ENCODE data around the gene CLDN3.
"Not testable (repeated sequence)": the region's sequence is repeated elsewhere in the genome, so short reads cannot be mapped to it uniquely, and the experiment has no call there.

CLDN3 gene

DNA sequence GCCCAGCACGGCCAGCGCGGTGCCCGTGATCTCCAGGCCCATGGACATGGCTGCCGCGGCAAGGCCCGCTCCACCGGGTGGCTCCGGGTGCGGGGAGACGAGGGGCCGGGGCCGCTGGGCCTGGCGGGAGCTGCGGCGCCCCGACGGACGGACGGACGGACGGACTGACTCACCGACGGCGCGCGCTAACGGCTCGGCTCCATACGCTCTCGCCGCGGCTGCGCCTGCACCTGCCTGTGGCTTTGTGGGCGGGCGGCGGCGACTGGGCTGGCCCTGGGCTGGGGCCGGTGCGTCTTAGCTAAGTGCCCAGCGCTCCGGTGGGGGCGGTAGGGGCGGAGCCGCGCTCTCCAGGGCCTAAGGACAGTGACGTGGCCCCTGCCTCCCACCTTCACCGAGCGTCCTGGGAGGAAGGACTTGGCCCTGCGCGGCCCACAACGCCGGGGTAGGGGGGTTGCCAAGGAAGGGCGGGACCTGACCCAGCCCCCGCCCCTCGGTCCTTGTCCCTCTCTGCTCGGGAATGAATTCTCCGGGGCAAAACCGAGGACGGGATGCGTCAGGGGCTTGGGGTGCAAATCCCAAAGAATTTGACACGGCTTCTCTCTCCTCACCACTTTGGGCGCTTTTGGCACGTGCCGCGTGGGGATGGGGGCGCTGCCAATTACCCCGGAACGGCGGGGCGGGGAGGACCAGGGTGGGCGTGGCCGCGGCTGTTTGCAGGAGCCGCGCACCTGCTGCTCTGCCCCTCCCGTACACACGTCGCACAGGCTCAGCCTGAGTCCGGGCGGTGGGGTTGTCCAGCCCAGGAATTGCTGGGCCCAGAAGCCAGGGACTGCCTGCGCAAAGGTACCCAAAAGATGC, at the start of gene CLDN3:
TSS of gene CLDN3 (minus strand) at position 269 of the 858 bp plus-strand sequence. CDS start at position 48, 221 bp downstream.
- DNase-seq (ENCODE audit: low read depth in 2 of 2): no peak

- no peak for DNase-seq (ENCODE audit: low read depth in 2 of 2)
Observed at GRCh38 chr7:73817121-73817520, 47.1 kb upstream of the CLDN3 start.

- DNase-seq (ENCODE audit: low read depth in 2 of 2): no peak
Observed at GRCh38 chr7:73815436-73815835, 45.4 kb upstream of the CLDN3 start.

- no peak for DNase-seq (ENCODE audit: low read depth in 2 of 2)
Observed at GRCh38 chr7:73812996-73813395, 42.9 kb upstream of the CLDN3 start.

DNA sequence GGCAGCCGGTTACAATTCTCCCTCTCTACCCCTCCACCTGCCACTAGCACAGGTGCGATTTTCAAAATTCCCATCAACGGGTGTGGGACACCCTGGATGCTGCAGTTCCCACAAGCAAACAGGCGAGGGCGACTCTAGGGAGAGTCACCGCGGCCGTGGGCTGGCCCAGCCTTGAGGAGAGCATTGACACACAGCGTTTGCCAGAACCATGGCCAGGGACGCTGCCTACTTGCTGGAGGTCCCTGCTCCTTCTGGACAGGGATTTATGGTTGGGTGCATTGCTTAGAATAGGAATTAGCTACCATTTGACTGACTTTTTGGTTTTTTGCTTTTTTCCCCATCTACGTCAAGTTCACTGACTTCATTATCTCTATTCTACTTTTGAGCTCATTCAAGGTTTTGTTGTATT, 41.7 kb upstream of the CLDN3 start:
- DNase-seq (ENCODE audit: low read depth in 2 of 2): no peak

- DNase-seq (ENCODE audit: low read depth in 2 of 2): no peak
Observed at GRCh38 chr7:73810998-73811360, 40.9 kb upstream of the CLDN3 start.

GRCh38 chr7:73809467-73809951, 39.4 kb upstream of the CLDN3 start:
- DNase-seq (ENCODE audit: low read depth in 2 of 2): no peak

DNA sequence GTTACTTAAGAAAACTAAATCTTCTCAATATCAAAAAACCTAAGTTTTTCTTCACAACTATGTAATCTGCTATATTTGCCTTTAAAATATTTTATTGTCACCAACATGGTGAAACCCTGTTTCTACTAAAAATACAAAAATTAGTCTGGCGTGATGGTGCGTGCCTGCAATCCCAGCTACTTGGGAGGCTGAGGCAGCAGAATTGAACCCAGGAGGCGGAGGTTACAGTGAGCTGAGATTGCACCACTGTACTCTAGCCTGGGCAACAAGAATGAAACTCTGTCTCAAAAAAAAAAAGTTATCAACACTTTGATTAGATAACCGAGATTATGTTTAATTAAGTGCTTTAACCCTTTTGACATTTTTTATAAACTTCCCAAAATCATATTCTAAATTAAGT, 32.4 kb upstream of the CLDN3 start:
- no peak for DNase-seq (ENCODE audit: low read depth in 2 of 2)

DNA sequence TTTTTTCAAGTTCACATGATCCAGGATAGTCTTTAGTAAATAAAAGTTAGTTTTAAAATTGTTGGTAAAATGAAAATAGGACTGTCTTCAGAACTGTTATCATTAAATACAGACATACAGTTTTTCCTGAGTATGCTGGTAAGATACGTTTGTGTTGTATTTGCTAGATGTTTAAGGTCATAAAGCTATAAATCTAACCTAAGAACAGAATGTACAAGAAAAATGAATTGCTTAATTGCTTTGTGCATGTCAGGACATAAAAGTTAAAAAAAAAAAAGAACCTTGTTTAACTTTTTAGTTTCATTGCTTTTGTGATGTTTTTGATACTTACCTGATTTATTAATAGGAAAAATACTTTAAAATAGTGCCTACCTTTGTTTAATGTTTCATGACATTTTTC, 31.5 kb upstream of the CLDN3 start:
- no peak for DNase-seq (ENCODE audit: low read depth in 2 of 2)

- no peak for DNase-seq (ENCODE audit: low read depth in 2 of 2)
Observed at GRCh38 chr7:73799282-73800141, 29.4 kb upstream of the CLDN3 start.

- DNase-seq (ENCODE audit: low read depth in 2 of 2): not testable (repeated sequence)
Observed at GRCh38 chr7:73797176-73797575, 27.1 kb upstream of the CLDN3 start.

- DNase-seq (ENCODE audit: low read depth in 2 of 2): not testable (repeated sequence)
Observed at GRCh38 chr7:73796656-73797055, 26.6 kb upstream of the CLDN3 start.

- DNase-seq (ENCODE audit: low read depth in 2 of 2): not testable (repeated sequence)
Observed at GRCh38 chr7:73795188-73795587, 25.1 kb upstream of the CLDN3 start.

DNA sequence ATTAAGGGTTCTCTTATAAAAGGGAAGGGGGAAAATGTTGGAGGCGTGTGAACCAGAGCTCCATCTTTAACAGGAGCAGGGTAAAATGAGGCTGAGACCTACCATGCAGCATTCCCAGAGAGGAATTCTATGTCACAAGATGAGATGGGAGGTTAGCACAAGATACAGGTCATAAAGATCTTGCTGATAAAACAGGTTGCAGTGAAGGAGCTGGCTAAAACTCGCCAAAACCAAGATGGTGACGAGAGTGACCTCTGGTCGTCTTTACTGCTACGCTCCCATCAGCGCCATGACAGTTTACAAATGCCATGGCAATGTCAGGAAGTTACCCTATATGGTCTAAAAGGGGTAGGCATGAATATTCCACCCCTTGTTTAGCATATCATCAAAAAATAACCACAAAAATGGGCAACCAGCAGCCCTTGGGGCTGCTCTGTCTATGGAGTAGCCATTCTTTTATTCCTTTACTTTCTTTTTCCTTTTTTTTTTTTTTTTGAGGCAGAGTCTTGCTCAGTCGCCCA, 21.2 kb upstream of the CLDN3 start:
- DNase-seq (ENCODE audit: low read depth in 2 of 2): not testable (repeated sequence)

DNA sequence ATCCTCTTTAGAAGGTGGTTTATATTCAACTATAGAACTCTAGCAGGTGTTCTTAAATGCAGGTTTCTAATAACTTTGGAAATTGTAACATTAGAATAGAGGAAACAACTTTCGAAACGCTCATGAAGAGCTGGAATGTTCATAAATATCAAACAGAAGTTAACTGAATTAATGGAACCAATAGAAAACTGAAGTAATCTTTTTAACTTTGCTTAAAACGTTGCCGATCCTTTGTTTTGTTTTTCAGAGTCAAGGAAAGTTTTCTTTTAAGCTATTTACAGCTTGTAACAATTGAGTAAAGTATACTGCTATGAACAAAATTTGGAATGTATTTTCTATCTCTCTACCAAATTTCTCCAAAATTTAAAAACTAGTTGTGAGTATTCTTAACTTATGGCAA, 19.0 kb upstream of the CLDN3 start:
- no peak for DNase-seq (ENCODE audit: low read depth in 2 of 2)

- DNase-seq (ENCODE audit: low read depth in 2 of 2): not testable (repeated sequence)
Observed at GRCh38 chr7:73787786-73788048, 17.6 kb upstream of the CLDN3 start.

- no peak for DNase-seq (ENCODE audit: low read depth in 2 of 2)
Observed at GRCh38 chr7:73786588-73786987, 16.5 kb upstream of the CLDN3 start.

DNA sequence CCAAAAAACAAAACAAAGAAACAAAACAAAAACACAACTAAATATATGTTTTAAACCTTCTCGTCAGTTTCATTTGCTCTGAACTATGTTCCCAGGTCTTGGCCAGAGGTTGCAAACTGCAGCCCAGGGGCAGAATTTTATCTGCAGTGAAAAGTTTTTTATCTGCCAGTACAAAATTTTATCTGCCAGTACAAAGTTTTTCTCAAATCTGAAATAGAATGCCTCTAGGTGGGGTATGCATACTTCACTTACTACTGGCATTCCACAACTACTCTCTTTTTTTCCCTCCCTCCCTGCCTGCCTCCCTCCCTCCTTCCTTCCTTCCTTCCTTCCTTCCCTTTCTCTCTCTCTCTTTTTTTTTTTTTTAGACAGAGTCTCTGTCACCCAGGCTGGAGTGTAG, 9.4 kb upstream of the CLDN3 start:
- DNase-seq (ENCODE audit: low read depth in 2 of 2): no peak

DNA sequence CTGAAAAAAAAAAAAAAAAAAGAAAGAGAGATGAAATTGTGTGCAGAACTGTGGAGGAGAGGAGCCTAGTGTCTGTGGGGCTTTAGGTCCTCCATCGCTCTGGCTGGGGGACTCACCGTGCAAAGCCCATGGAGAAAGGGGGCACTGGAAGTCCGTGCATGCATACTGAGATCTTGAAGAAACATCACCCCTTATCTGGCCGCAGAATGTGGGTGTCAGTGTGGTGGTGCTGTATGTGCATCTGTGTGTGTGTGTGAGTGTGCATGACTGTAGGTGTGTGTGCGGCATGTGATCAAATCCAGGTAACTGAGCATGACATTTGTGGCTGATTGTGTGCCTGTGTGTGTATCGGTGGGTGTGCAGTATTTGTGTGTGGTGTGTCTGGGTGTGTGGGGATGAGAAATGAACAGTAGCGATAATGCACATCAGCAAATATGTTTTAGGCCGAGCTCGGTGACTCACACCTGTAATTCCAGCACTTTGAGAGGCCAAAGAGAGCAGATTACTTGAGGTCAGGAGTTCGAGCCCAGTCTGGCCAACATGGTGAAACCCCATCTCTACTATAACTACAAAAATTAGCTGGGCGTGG, 8.8 kb upstream of the CLDN3 start:
- DNase-seq (ENCODE audit: low read depth in 2 of 2): no peak

DNA sequence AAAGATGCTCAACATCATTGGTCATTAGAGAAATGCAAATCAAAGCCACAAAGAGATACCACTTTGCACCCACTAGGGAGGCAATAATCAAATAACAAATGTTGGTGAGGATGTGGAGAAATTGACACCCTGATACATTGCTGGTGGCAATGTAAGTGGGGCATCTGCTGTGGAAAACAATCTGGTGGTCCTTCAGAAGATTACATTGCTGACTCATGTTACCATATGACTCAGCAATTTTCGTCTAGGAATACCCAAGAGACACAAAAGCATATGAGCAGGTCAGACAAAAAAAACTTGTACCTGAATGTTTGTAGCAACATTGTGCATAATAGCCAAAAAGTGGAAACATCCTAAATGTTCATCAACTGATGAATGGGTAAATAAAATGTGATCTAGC, 4.9 kb upstream of the CLDN3 start:
- DNase-seq (ENCODE audit: low read depth in 2 of 2): peak; percentile 7 to 10

DNA sequence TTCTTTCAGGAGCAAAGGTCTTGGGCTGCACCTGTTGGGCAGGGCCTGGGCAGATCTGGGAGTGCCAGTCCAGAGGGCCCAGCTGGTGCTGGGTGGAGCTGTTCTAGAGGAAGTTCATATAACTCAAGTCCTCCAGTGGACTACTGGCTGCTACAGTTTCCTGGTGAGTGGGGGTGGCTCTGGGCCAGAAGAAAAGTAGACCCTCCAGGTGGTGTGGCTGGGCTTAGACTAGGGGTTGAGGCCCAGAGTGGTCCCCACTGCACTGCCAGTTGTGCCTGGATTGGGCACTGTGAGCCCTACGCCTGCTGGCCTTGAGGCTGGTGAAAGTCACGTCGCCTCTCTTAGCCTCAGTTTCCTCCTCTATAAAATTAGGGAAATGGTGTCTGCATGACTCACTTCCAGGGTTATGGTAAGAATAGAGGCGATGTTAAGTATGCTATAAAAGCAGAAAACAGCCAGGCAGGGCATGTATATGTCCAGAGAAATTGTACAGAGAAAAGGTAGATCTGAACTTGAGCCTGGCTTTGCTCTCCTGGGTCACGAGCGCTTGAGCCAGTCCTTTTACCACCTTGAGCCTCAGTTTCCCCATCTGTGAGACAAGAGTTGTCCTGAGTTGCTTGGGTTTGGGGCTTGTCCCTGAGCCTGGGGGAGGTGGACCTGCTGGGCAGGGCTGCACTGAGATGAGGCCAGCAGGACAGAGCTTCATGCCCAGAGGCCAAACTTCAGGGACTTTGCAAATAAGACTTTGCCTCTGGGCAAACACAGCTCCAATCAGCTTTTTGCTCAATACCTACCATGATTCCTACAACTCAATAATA, 3.8 kb upstream of the CLDN3 start:
- DNase-seq (ENCODE audit: low read depth in 2 of 2): no peak

All from fibroblast of skin of left quadriceps (primary cell).